ENCODE measurements around the gene LCOR. TPM values are rescaled to one million over a fixed set of nuclear protein-coding genes. Genes with fewer than 3 reads are reported as not detected.

Gene LCOR
- total RNA-seq, 4 donors from 2014 or later, result 12.5 to 22.0 (median 14.9) TPM

- H3K4me3 ChIP-seq (ENCODE audit: low read depth, poor library complexity, severe bottlenecking), result no peak overlapping the region
- DNase-seq (ENCODE audit: low spot score in 2 of 2), result no peak
- intact Hi-C loops (cut with DNase I; ENCODE audit: low total_unique reads), result no loop called here
- no peak for TF ChIP-seq POLR2A (IDR thresholded peaks at IDR 0.05)
- TF ChIP-seq, protein P1, sequence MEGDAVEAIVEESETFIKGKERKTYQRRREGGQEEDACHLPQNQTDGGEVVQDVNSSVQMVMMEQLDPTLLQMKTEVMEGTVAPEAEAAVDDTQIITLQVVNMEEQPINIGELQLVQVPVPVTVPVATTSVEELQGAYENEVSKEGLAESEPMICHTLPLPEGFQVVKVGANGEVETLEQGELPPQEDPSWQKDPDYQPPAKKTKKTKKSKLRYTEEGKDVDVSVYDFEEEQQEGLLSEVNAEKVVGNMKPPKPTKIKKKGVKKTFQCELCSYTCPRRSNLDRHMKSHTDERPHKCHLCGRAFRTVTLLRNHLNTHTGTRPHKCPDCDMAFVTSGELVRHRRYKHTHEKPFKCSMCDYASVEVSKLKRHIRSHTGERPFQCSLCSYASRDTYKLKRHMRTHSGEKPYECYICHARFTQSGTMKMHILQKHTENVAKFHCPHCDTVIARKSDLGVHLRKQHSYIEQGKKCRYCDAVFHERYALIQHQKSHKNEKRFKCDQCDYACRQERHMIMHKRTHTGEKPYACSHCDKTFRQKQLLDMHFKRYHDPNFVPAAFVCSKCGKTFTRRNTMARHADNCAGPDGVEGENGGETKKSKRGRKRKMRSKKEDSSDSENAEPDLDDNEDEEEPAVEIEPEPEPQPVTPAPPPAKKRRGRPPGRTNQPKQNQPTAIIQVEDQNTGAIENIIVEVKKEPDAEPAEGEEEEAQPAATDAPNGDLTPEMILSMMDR (IDR thresholded peaks at IDR 0.05), result no peak
- 88 to 89% methylated on average over 1 of the region's 1 CpG for WGBS, 2 donors
Observed at GRCh38 chr10:97015240-97015639, 183.1 kb downstream of the LCOR start.

- DNase-seq (ENCODE audit: low spot score in 2 of 2), result no peak
- WGBS, 2 donors, result 70 to 71% methylated on average over 13 to 15 of the region's 15 CpGs
- no peak overlapping the region for H3K4me3 ChIP-seq (ENCODE audit: low read depth, poor library complexity, severe bottlenecking)
- intact Hi-C loops (cut with DNase I; ENCODE audit: low total_unique reads), result no loop called here
- TF ChIP-seq, protein P1 (IDR thresholded peaks at IDR 0.05), result no peak
- TF ChIP-seq POLR2A (IDR thresholded peaks at IDR 0.05), result no peak
Observed at GRCh38 chr10:97016728-97017473, 184.8 kb downstream of the LCOR start.

DNA sequence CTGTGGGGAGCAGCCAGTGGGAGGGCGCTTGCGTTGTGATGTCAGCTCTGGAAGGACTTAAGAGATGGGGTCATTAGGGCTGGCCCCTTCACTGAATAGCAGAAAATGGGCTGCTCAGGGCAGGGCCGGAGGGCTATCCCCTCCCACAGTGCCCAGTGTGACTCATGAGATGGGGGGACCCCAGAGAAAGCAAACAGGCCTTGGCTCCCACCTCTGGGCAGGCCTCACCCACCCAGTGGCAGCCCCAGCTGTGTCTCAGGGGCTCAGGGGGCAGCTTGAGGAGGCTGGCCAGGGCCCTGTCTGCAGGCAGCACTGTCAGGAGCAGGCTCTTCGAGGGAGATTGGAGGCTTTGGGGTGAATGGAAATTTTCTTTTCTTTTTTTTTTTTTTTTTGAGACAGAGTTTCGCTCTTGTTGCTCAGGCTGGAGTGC lies 185.4 kb downstream of the LCOR start:
- DNase-seq (ENCODE audit: low spot score in 2 of 2), result no peak
- intact Hi-C loops (cut with DNase I; ENCODE audit: low total_unique reads), result no loop called here
- TF ChIP-seq, protein P1 (IDR thresholded peaks at IDR 0.05), result no peak
- no peak for TF ChIP-seq POLR2A (IDR thresholded peaks at IDR 0.05)
- no peak overlapping the region for H3K4me3 ChIP-seq (ENCODE audit: low read depth, poor library complexity, severe bottlenecking)
- WGBS, 2 donors, result 82 to 90% methylated on average over 5 of the region's 5 CpGs

- no peak for DNase-seq (ENCODE audit: low spot score in 2 of 2)
- intact Hi-C loops (cut with DNase I; ENCODE audit: low total_unique reads), result no loop called here
- WGBS, 2 donors, result 79 to 81% methylated on average over 16 to 18 of the region's 18 CpGs
- TF ChIP-seq, protein P1 (IDR thresholded peaks at IDR 0.05), result no peak
- TF ChIP-seq POLR2A (IDR thresholded peaks at IDR 0.05), result no peak
- H3K4me3 ChIP-seq (ENCODE audit: low read depth, poor library complexity, severe bottlenecking), result no peak overlapping the region
Observed at GRCh38 chr10:97018251-97019212, 186.4 kb downstream of the LCOR start.

- intact Hi-C loops (cut with DNase I; ENCODE audit: low total_unique reads), result no loop called here
- H3K4me3 ChIP-seq (ENCODE audit: low read depth, poor library complexity, severe bottlenecking), result no peak overlapping the region
- DNase-seq (ENCODE audit: low spot score in 2 of 2), result no peak
- TF ChIP-seq, protein P1 (IDR thresholded peaks at IDR 0.05), result no peak
- TF ChIP-seq POLR2A (IDR thresholded peaks at IDR 0.05), result no peak
- whole genome bisulfite sequencing, 2 donors, result 91 to 93% methylated on average over 12 of the region's 12 CpGs
Observed at GRCh38 chr10:97019213-97019844, 187.2 kb downstream of the LCOR start.
